A172 (cell line): ENCODE results near the gene RAET1E. TPM values are rescaled to one million over a fixed set of nuclear protein-coding genes. Genes with fewer than 3 reads are reported as not detected.

Source experiments
- DNase-seq: peaks from one replicate; pipeline ENCODE4 v3.0.0-alpha.2; 2015; ENCODE audit warnings: low spot score
- total RNA-seq: library from RNA; depleted of rRNA; stranded (reverse); fragments of >200 nt; shearing (Covaris generic); gene quantifications from 2 replicates; pipeline ENCODE4 v1.2.3, GENCODE V29; 2014

Gene RAET1E
- total RNA-seq, 1 experiment from 2014 or later = 1.0 TPM

- DNase-seq = no peak
Measured at GRCh38 chr6:149891259-149891658, 6.7 kb downstream of the RAET1E start.

GRCh38 chr6:149890629-149891045 lies 7.3 kb downstream of the RAET1E start:
- no peak for DNase-seq

DNA sequence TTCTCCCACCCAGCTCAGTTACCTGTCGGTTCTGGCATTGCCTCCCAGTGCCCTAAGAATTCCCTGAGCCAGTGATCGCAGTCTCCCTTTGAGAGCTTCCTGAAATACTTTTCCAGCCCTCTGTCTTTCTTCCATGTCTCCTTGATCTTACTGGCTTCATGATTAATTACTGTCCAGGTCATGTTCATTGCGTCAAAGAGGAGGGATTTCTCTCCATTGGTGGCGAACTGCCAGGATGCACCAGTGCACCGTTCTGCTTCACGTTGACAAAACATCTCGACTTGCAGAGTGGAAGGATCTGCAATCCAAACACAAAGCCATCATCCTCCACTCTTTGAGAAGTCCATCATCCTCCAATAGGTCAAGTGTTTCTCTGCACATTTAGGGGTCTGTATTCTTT lies 8.6 kb downstream of the RAET1E start:
- no peak for DNase-seq

GRCh38 chr6:149888659-149889058 lies 9.3 kb downstream of the RAET1E start:
- no peak for DNase-seq

GRCh38 chr6:149888093-149888492 lies 9.8 kb downstream of the RAET1E start:
- DNase-seq = no peak

DNA sequence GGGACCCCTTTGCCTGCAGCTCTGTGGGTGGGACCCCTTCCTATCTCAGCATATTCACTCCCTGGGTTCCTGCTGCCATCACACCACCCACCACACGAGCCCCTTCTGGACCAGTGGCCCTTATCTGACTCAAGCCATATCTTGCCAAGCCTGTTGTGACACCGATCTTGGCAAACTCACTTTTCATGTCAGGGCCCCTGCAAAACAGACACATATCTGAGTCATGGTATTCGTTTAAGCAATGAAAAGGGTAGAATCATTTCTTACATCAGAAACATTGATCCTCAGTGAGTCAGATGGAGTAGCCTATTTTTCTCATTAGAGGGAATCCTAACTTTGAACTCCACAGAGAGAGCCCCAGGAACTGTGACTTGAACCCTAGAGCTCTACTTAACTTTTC lies 10.6 kb downstream of the RAET1E start:
- no peak for DNase-seq

GRCh38 chr6:149885888-149886287 lies 12.0 kb downstream of the RAET1E start:
- no peak for DNase-seq

DNA sequence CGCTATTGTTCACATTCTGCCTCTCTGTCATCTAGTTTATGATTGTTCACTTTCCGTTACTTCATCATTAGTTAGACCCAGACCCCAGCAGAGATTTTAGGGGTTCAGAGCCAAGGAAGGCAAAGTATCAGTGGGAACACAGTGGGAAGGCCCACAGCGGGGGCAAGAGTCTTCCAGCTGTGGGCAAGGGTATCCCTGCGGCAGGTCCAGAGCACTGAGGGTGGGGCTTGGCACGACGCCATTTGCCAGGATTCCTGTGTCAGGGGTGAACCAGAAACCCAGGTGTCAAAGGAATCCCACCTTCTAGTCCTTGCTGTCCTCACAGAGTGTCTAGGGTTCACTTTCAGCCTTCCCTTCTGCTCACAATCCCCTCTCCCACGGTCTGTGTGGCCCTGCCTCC lies 13.3 kb downstream of the RAET1E start:
- DNase-seq = no peak

GRCh38 chr6:149884215-149884614 lies 13.7 kb downstream of the RAET1E start:
- no peak for DNase-seq

- DNase-seq = no peak
Measured at GRCh38 chr6:149881860-149882259, 16.1 kb downstream of the RAET1E start.

DNA sequence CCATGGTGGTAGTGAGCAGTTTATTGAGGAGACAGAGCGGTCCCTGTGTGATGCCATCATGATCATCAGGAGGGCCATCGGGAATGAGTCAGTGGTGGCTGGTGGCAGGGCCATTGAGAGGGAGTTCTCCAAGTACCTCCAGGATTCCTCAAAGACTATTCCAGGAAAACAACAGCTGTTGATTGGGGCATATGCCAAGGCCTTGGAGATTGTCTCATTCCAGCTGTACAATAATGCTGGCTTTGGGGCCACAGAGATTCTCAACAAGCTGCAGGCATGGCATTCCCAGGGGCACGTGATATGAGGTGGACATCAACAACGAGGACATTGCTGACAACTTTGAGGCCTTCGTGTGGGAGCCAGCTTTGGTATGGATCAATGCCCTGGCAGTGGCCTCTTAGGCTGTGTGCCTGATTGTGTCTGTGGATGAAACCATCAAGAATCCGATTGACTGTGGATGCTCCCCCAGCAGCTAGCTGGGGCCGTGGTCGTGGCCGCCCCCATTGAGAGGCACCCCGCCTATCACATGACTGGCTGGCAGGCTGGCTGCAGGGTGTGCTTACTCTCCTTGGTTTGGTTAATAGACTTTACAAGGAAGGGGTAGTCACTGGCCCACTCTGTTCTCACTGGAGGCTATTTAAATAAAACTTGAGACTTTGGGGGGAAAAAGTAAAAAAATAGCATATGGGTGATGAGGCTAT lies 16.7 kb downstream of the RAET1E start:
- no peak for DNase-seq

- no peak for DNase-seq
Measured at GRCh38 chr6:149877659-149878058, 20.3 kb downstream of the RAET1E start.

- DNase-seq = no peak
Measured at GRCh38 chr6:149876241-149876933, 21.5 kb downstream of the RAET1E start.

DNA sequence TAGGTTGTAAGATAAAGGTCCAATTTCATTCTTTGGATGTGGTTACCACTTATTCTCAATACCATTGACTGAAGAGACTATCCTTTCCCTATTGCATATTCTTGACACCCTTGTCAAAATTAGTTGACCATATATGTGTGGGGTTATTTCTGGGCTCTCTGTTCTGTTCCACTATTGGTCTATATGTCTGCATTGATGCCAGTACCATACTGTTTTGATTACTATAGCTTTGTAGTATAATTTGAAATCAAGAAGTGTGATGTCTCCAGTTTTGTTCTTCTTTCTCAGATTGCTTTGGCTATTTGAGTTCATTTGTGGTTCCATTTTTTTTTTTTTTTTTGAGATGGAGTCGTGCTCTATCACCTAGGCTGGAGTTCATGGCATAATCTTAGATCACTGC lies 25.7 kb downstream of the RAET1E start:
- no peak for DNase-seq

- DNase-seq = no peak
Measured at GRCh38 chr6:149871182-149871581, 26.7 kb downstream of the RAET1E start.

GRCh38 chr6:149869275-149869892 lies 28.5 kb downstream of the RAET1E start:
- no peak for DNase-seq

DNA sequence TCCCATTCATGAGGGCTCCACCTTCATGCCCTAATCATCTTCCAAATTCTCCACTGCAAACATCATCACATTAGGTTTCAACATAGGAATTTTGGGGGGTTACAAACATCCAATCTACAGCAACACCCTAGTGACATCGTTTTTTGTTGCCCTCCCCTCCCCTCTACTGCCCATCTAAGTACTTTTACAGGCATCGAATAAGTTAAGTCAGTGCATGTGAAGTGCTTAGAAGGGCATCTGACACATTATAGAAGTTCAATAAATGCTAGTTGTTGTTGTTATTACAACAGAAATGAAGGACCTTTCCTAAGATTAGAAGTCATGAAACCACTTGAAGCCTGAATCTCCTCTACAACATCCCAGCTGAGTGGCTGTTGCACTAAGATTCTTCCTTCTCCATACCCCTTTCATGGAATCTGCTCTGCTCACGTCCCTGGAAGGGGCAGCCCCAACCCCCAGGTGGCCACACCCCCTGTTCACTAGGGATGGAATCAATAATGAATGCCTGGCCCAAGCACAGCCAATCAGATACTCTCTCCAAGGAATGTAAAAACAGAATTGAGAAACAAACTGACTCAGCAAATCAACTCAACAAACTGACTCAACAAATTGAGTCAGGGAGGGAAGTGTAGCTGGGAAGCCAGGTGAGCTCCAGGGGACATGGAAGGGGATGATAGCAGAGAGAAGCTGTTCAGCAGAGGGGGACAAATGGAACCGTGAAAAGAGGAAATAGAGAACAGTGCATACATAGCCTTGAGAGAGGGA lies 29.9 kb downstream of the RAET1E start:
- DNase-seq = no peak

GRCh38 chr6:149864578-149865535 lies 33.1 kb downstream of the RAET1E start:
- DNase-seq = peak; percentile 40

DNA sequence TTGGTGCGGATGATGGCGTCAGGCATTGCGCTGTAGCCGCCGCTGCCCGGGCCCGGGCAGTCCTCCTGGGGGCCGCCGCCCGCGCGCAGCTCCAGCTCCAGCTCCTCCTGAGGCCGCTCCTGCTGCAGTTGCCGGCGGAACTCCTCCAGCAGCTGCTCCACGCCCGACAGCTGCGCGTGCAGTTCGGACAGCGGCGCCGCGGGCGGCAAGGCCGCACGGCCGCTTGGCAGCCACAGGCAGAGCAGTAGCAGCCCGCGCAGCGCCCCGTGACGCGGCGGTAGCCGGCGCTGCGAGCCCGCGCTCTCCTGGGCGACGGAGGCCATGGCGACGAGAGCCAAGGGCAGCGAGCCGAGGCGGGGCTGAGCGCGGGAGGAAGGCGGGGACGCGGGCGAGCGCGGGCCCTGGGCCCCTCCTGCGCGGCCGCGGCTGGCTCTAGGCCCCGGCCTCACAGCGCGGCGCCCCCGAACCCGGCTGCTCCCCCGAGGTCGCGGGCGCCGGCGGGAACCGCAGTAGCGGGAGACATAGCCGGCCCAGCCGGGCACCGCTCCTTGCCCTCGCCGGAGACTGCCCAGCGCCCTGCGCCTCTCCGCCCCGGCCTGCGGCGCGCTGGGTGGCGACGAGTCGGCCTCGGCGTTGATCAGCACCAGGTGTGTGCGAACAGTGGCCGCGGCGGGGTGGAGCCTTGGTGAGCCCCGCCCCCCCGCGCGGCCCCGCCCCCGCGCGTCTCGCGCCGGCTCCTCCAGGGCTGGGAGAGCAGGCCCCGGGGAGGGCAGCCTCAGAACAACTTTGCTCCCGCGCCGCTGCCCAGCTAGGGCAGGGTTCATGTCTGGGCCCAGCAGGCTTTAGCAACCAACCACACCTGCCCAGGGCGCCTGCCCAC lies 34.0 kb downstream of the RAET1E start, which contains the start of gene LRP11:
LRP11 (minus strand) TSS at position 662 of the 880 bp plus-strand sequence; CDS start at position 323, 339 bp downstream.
- DNase-seq = peak; percentile 61
